ENCODE measurements around the gene TCF25. TPM values are rescaled to one million over a fixed set of nuclear protein-coding genes. Genes with fewer than 3 reads are reported as not detected.

Gene TCF25
- total RNA-seq, 1 experiment from 2014 or later = 79.6 TPM

- Histone ChIP-seq H3K27ac (ENCODE audit: low read length) (no peak overlapping the region), H3K9ac (ENCODE audit: low read length) (no peak overlapping the region), H3K36me3 (ENCODE audit: low read depth, low read length) (no peaks in the 10 kb centered on the region), H4K20me1 (ENCODE audit: low read length) (no peaks in the 10 kb centered on the region), H3K27me3 (ENCODE audit: low read length) (no peaks in the 10 kb centered on the region), H3K79me2 (ENCODE audit: low read length) (no peaks in the 10 kb centered on the region), H3K9me2 (replicated peaks; ENCODE audit: low read length) (no peaks in the 10 kb centered on the region), H3K4me3 (ENCODE audit: low read length) (no peak overlapping the region), H2AFZ (ENCODE audit: low read length) (no peak overlapping the region), H3K4me1 (ENCODE audit: insufficient read depth, low read length) (peaks cover 14% of the 10 kb centered on the region; the same call in 1 of the 2 replicates), H3K9me3 (ENCODE audit: low read length) (no peaks in the 10 kb centered on the region), H3F3A (ENCODE audit: low read length, unreplicated experiment) (no peaks in the 10 kb centered on the region), H3K4me2 (ENCODE audit: low read length) (no peak overlapping the region)
- intact Hi-C loops (cut with micrococcal nuclease) = no loop called here
- DNase-seq = no peak
- BruUV-seq (replicated peaks) = no TSS peak
- POLR2A ChIA-PET (ENCODE audit: unreplicated experiment) = no interaction called here
- CTCF ChIA-PET = no interaction called here
- TF ChIP-seq CTCF (conservative IDR thresholded peaks at IDR 0.05; ENCODE audit: low read depth, low read length) (no peak), EZH2phosphoT487 (IDR thresholded peaks at IDR 0.05; ENCODE audit: borderline replicate concordance, low read length) (no peak), EZH2 (IDR thresholded peaks at IDR 0.05; ENCODE audit: low read length, unreplicated experiment) (no peak)
- ATAC-seq = no peak
Measured at GRCh38 chr16:89843409-89844350, 29.7 kb upstream of the TCF25 start.

- no TSS peak for BruUV-seq (replicated peaks)
- H3F3A ChIP-seq (ENCODE audit: low read length, unreplicated experiment) = no peaks in the 10 kb centered on the region
- H3K9me3 ChIP-seq (ENCODE audit: low read length) = no peaks in the 10 kb centered on the region
- H3K79me2 ChIP-seq (ENCODE audit: low read length) = no peaks in the 10 kb centered on the region
- H3K9me2 ChIP-seq (replicated peaks; ENCODE audit: low read length) = no peaks in the 10 kb centered on the region
- no peaks in the 10 kb centered on the region for H4K20me1 ChIP-seq (ENCODE audit: low read length)
- H3K4me1 ChIP-seq (ENCODE audit: insufficient read depth, low read length) = peaks cover 14% of the 10 kb centered on the region; the same call in 1 of the 2 replicates
- intact Hi-C loops (cut with micrococcal nuclease) = no loop called here
- ChIA-PET CTCF (no interaction called here), POLR2A (ENCODE audit: unreplicated experiment) (no interaction called here)
- H3K27ac ChIP-seq (ENCODE audit: low read length) = no peak overlapping the region
- no peak overlapping the region for H3K4me2 ChIP-seq (ENCODE audit: low read length)
- H3K9ac ChIP-seq (ENCODE audit: low read length) = no peak overlapping the region
- DNase-seq (no peak), ATAC-seq (no peak)
- no peaks in the 10 kb centered on the region for H3K36me3 ChIP-seq (ENCODE audit: low read depth, low read length)
- H3K4me3 ChIP-seq (ENCODE audit: low read length) = no peak overlapping the region
- TF ChIP-seq CTCF (conservative IDR thresholded peaks at IDR 0.05; ENCODE audit: low read depth, low read length) (no peak), EZH2 (IDR thresholded peaks at IDR 0.05; ENCODE audit: low read length, unreplicated experiment) (no peak), EZH2phosphoT487 (IDR thresholded peaks at IDR 0.05; ENCODE audit: borderline replicate concordance, low read length) (no peak)
- no peaks in the 10 kb centered on the region for H3K27me3 ChIP-seq (ENCODE audit: low read length)
- no peak overlapping the region for H2AFZ ChIP-seq (ENCODE audit: low read length)
Measured at GRCh38 chr16:89844739-89845339, 28.6 kb upstream of the TCF25 start.

GRCh38 chr16:89845417-89845816 lies 28.0 kb upstream of the TCF25 start:
- CTCF ChIA-PET = no interaction called here
- no peak for ATAC-seq

More at GRCh38 chr16:89845417-89845816, 28.0 kb upstream of the TCF25 start:
- Histone ChIP-seq H3K9ac (ENCODE audit: low read length) (no peak overlapping the region), H3K9me3 (ENCODE audit: low read length) (no peaks in the 10 kb centered on the region), H3F3A (ENCODE audit: low read length, unreplicated experiment) (no peaks in the 10 kb centered on the region), H3K36me3 (ENCODE audit: low read depth, low read length) (no peaks in the 10 kb centered on the region), H3K4me1 (ENCODE audit: insufficient read depth, low read length) (peaks cover 14% of the 10 kb centered on the region; the same call in 1 of the 2 replicates), H3K4me2 (ENCODE audit: low read length) (no peak overlapping the region), H3K27ac (ENCODE audit: low read length) (no peak overlapping the region), H3K27me3 (ENCODE audit: low read length) (no peaks in the 10 kb centered on the region), H4K20me1 (ENCODE audit: low read length) (no peaks in the 10 kb centered on the region), H3K4me3 (ENCODE audit: low read length) (no peak overlapping the region), H3K9me2 (replicated peaks; ENCODE audit: low read length) (no peaks in the 10 kb centered on the region), H2AFZ (ENCODE audit: low read length) (no peak overlapping the region), H3K79me2 (ENCODE audit: low read length) (no peaks in the 10 kb centered on the region)
- no peak for DNase-seq
- TF ChIP-seq EZH2 (IDR thresholded peaks at IDR 0.05; ENCODE audit: low read length, unreplicated experiment) (no peak), CTCF (conservative IDR thresholded peaks at IDR 0.05; ENCODE audit: low read depth, low read length) (no peak), EZH2phosphoT487 (IDR thresholded peaks at IDR 0.05; ENCODE audit: borderline replicate concordance, low read length) (no peak)
- BruUV-seq (replicated peaks) = no TSS peak
- POLR2A ChIA-PET (ENCODE audit: unreplicated experiment) = no interaction called here
- intact Hi-C loops (cut with micrococcal nuclease) = no loop called here

Measured in PC-3 (cell line).